Fibroblast of villous mesenchyme (primary cell): ENCODE data around the gene PSMF1. TPM values are rescaled to one million over a fixed set of nuclear protein-coding genes. Genes with fewer than 3 reads are reported as not detected.

Source experiments
- DNase-seq: peaks from one replicate; pipeline ENCODE4 v3.0.0-alpha.2; 2010; ENCODE audit warnings: low read depth
- H3K4me3 ChIP-seq: 2 replicates; pipeline ENCODE4 v1.5.1; 2011; ENCODE audit warnings: low read depth, mild to moderate bottlenecking, low read length
- total RNA-seq: library from RNA; depleted of rRNA; stranded (reverse); fragments of >200 nt; gene quantifications from 2 replicates; pipeline ENCODE4 v1.2.3, GENCODE V29; 2012
- TF ChIP-seq, protein P1 (sequence below): IDR thresholded peaks from 2 replicates; pipeline ENCODE4 v1.5.1; 2012; ENCODE audit warnings: low read depth, mild to moderate bottlenecking, low read length; ENCODE audit not compliant: insufficient read depth

The PSMF1 gene, protein sequence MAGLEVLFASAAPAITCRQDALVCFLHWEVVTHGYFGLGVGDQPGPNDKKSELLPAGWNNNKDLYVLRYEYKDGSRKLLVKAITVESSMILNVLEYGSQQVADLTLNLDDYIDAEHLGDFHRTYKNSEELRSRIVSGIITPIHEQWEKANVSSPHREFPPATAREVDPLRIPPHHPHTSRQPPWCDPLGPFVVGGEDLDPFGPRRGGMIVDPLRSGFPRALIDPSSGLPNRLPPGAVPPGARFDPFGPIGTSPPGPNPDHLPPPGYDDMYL
- 35.4 and 50.3 TPM in 2 replicates for total RNA-seq

DNA sequence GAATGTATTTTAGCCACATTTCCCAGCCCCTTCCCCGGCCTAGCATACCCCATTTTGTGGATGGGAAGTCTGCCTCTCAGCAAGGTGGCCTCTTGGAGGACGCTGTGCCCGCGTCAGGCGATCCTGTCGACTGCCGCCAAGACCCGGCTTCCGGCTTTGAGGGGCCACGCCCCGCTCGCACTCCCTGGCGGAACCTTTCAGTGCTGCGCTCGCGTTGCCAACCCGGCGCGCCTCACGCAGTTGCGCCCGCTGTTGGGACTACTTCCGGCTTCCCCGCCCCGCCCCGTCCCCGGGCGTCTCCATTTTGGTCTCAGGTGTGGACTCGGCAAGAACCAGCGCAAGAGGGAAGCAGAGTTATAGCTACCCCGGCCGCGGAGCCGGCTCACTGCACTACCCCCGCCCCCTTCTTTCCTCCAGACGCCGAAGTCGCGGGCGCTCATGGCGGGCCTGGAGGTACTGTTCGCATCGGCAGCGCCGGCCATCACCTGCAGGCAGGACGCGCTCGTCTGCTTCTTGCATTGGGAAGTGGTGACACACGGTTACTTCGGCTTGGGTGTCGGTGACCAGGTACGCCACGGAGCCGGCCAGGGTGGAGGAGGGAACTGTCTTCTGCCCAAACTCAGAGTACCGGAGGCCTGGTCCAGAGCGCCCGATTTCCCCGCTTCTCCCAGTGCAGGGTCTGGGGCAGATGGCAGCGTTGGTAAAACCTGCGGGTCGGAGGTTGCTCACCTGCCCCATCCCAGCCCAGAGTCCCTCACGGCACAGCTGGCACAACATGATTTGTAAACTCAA is at the start of gene PSMF1:
PSMF1 (plus strand) TSS at position 267 of the 792 bp plus-strand sequence; CDS start at position 439, 172 bp downstream.
- DNase-seq: peak; percentile 91
- TF ChIP-seq, protein P1, sequence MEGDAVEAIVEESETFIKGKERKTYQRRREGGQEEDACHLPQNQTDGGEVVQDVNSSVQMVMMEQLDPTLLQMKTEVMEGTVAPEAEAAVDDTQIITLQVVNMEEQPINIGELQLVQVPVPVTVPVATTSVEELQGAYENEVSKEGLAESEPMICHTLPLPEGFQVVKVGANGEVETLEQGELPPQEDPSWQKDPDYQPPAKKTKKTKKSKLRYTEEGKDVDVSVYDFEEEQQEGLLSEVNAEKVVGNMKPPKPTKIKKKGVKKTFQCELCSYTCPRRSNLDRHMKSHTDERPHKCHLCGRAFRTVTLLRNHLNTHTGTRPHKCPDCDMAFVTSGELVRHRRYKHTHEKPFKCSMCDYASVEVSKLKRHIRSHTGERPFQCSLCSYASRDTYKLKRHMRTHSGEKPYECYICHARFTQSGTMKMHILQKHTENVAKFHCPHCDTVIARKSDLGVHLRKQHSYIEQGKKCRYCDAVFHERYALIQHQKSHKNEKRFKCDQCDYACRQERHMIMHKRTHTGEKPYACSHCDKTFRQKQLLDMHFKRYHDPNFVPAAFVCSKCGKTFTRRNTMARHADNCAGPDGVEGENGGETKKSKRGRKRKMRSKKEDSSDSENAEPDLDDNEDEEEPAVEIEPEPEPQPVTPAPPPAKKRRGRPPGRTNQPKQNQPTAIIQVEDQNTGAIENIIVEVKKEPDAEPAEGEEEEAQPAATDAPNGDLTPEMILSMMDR: no peak
- H3K4me3 ChIP-seq: peak within 1 kb of the TSS; percentile 100

DNA sequence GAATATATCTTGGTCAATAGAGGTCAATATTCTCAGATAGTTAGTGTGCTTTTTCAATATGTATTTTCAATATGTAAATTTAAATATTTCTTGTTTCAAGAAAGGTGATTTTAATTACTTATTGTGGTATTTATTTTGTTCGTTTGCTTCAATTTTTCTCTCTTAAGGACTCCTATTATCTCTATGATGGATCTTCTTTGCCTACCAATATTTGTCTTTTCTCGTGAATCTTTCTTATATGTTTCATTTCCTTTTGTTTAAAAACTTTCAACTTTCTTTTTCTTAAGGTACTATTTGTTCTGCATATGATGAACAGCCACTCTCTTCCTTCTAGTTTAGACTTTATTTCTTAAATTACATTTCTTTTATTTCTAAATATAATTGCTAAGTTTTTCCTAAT is 46.1 kb upstream of the PSMF1 start:
- H3K4me3 ChIP-seq: no peak overlapping the region
- TF ChIP-seq, protein P1: no peak
- DNase-seq: no peak

DNA sequence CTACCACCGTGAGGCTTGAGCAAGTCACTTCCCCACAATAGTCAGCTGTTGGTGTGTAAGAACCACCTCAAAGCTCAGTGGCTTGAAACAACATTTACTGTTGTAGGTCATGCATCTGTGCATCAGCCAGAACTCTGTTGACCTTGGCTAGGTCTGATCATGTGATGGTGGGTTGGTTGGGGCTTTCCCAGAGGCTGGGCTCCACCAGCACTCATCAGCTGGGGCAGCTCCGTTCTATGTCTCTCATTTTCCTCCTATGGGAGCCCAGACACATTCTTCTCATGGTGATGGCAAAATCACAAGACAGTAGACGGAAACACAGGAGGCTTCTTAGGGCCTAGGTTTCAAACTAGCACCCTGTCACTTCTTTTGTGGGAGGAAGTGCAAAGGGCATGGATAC is 42.8 kb upstream of the PSMF1 start:
- no peak overlapping the region for H3K4me3 ChIP-seq
- TF ChIP-seq, protein P1: no peak
- DNase-seq: no peak

DNA sequence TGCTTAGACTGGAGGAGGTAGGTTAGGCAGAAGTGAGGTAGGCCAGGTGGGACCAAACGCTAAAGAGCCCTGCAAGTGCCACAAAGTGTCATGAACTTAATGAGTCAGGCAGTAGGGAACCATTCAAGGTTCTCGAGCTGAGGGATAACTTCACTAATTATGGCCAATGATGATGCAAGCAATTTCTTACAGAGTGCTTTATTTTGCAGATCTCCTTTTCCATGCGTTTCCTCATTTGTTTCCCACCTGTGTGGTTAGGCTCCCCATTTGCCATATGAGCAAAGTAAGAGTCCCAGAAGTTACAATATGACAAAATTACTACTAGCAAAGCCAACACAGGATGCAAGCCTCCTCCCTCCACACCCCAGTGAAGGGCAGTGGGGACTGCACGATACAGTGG is 36.5 kb upstream of the PSMF1 start:
- no peak for DNase-seq
- no peak overlapping the region for H3K4me3 ChIP-seq
- TF ChIP-seq, protein P1: no peak

DNA sequence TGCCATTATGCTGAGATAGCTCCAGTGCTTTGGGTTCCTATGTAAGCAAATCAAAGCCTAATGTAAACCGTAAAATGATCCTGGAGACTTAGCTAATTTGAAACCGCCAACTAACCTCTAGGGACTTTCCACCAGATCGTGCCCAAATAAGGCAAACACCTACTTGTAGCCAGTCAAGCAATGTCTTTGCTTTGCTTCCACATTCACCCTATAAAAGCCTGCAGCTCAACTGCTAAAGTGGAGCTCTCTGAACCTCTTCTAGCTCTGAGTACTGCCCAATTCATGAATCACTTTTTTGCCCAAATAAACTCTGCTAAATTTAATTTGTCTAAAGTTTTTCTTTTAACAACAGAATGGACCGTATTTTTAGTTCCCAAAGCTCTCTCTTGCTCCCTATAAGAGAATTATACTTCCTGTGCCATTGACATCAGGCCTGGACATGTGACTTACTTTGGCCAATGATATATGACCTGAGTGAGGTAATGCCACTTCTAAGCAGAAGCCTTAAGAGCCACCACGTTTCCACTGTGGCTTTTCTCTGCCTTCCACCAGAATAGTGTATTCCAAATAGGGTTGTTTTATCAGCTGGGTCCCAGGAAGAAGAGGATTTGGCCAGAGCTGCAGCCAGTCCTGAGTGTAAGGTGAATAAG is 34.8 kb upstream of the PSMF1 start:
- TF ChIP-seq, protein P1: no peak
- no peak for DNase-seq

DNA sequence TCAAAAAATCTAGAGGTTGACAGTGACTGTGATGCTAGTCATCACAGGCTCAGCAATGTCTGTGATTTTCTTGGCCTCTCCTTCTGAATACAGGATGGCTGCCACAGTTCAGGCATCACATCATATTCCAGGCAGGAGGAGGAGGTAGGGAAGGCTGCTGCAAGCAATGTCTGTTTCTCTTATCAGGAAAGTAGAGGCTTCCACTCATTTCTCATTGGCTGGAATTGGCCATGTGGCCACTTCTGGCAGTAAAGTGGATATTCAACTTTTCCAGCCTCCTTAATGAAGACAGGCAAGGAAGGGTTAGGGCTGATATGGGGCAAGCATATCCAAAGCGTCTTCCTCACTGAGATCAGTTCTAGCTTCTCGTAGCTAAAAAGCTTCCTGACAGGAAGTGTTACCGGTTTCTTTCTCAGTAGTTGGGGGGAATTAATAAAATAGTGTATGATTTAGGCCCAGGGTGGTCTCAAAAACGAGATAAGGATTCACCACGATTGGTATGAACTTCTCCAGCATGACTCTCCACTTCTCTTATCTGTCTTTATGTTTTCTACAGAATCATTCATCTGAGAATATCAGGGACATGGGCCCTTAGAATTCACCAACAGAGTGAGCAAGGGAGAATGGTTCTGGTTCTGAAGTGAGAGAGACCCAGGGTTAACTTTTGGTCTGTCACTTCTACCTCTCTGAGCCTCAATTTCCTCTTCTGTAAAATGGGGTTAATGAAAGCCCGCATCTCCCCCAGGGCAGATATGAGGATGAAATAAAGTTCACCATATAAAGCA is 32.7 kb upstream of the PSMF1 start:
- H3K4me3 ChIP-seq: no peak overlapping the region
- DNase-seq: no peak
- TF ChIP-seq, protein P1: no peak

More for the DNA sequence above, 34.8 kb upstream of the PSMF1 start:
- H3K4me3 ChIP-seq: no peak overlapping the region
